NCI-H2196 treated with DMSO at 0.1 percent for 48 hours (cell line): ENCODE data around the gene CREBZF.
A peak's percentile ranks its signal among the peaks of the same experiment; 100 is the strongest.
"Not testable (repeated sequence)": the region's sequence is repeated elsewhere in the genome, so short reads cannot be mapped to it uniquely, and the experiment has no call there.

Source experiments
- DNase-seq: peaks from one replicate; lab custom pipeline; 2025; ENCODE audit not compliant: unreplicated experiment; lab: John Stamatoyannopoulos, UW

Gene CREBZF

DNA sequence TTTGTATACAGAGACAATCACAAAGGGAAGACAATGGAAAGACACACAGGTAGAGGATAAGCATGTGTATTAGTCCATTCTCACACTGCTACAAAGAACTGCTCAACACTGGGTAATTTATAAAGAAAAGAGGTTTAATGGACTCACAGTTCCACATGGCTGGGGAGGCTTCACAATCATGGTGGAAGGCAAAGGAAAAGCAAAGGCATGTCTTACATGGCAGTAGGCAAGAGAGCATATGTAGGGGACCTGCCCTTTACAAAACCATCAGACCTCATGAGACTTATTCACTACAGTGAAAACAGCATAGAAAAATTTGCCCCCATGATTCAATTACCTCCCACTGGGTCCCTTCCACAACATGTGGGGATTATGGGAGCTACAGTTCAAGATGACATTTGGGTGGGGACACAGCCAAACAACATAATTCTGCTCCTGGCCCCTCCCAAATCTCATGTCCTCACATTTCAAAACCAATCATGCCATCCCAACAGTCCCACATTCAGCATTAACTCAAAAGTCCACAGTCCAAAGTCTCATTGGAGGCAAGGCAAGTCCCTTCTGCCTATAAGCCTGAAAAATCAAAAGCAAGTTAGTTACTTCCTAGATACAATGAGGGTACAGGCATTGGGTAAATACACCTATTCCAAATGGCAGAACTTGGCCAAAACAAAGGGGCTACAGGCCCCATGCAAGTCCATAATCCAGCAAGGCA is 6.2 kb upstream of the CREBZF start:
- DNase-seq: not testable (repeated sequence)

GRCh38 chr11:85668157-85668556 is 3.2 kb upstream of the CREBZF start:
- DNase-seq: no peak

DNA sequence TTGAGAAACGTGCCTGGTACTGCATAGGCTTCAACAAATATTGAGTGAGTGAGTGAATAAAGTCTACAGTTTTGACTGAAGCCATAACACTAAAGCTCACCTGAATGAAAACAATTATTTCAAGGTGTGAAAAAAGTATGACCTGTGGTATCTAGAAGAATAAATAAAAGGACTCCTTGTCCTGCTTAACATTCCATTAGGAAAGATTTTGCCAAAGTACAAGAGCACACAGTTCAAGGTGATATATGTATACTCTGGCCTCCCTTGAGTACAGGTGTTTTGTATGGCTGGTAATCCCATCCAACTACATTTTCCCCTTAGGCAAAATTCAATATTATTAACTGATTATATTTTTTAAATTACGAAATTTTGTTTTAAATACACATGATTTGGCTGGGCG is 1.8 kb upstream of the CREBZF start:
- no peak for DNase-seq

GRCh38 chr11:85665733-85666132 is 804 bp upstream of the CREBZF start:
- no peak for DNase-seq

DNA sequence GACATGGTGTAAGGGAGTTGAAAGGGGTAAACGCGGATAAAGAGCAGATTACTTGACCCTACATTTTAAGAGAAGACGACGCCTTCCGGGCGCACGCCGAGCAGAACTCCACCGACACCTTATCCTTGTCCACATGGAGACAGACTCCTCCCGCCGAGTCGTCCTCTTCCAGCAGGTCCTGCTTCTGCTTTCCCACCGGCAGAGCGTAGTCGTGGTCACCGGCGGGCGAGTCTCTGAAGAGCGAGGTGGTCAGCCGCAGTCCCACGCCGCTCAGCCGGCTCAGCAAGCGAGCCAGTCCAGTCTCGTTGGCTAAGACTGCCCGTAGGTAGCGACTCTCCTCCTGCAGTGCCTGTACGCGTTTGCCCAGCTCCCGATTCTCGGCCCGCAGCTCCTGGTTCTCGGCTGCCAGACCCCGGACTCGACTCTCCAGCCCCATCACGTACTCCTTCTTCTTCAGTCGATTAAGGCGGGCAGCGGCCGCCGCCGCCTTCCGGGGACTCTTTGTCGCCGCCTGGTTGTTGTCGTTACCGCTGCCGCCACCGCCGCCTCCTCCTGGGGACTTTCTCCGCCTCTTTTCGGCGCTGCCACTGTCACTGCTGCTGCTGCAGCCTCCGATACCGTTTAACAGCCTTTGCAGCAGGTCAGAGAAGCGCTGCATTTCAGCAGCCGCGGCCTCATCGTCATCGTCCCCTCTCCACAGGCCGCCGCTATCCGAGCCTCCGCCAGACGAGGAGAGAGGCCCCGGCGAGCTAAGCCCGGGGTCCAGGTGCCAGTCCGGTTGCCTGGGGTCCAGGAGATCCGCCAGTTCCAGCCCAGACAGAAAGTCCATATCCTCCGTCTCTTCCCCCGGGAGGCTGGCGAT is 945 bp downstream of the CREBZF start:
- DNase-seq: peak; percentile 19

GRCh38 chr11:85663080-85663752 is 1.7 kb downstream of the CREBZF start:
- DNase-seq: no peak

DNA sequence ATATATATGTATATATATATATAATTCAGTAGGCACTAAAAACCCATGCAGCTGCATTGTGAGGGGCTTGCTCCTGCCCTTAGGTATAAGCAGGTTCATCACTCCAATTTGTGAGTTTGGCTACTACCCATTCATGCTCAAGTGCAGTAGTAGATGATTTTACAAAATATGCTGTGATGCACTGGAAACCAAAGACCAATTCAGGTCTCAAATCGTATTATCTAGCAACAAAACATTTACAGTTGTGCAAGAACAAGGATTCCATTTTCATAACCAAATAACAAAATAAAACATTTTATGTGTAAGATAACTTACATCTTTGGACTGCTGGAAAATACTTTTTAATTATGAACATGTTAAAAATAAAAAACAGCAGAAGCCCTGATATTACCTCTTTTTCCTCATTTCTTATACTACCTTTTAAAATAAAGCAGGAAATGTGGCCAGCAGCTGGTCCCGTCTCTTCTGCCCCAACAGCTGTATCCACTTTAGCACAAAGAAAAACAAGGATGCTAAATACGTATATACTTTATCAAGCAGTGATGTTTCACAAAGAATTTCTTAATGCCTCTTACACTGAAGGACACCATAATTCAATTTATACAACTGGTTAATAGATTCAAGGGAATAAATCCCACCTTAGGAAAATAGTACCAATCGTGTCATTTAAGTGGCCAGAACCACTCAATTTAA is 2.8 kb downstream of the CREBZF start:
- no peak for DNase-seq

DNA sequence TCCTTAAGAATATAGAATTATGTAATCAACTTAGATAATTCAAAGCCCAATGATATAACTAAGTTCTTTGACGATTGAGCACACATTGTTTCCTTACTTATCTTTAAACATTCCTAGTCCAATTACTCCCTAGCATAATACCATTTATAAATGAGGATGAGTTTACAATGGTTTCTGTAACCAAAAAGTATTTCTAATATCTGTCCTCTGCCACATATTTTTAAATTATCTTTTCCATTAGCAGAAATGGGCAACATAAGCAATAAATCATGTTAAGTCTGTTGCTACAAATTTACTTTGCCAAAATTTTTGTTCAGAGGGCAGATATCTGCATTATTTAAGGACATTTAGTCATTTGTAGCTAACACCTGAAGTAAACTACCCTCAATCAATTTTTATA is 6.7 kb downstream of the CREBZF start:
- DNase-seq: no peak

DNA sequence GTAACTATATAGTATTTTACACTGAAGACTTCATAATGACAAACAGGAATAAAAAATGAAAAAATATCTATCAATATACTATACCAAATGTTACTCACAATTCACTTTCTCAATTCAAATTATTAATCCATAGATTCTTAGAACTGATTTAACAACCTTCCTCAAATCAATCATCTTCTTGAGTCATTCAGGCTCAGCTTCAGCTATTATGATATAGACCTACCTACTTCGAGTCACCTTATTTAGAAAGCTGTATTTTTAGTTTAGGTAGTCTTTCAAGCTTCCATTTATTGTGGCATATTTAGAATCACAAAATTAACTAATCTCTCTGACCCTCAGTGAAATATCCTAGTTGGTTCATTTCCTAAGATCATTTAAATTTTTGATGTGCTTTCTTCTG is 8.2 kb downstream of the CREBZF start:
- no peak for DNase-seq

DNA sequence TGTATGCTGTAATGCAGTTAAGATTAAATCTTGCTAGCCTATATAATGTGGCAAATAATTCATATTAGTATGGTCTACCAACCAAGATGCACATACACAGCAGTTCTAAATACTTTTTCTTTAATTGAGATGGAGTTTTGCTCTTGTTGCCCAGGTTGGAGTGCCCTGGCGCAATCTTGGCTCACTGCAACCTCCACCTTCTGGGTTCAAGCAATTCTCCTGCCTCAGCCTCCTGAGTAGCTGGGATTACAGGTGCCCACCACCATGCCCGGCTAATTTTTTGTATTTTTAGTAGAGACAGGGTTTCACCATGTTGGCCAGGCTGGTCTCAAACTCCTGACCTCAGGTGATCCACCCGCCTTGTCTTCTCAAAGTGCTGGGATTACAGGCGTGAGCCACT is 10.6 kb downstream of the CREBZF start:
- DNase-seq: not testable (repeated sequence)

GRCh38 chr11:85652786-85653447 is 12.0 kb downstream of the CREBZF start:
- DNase-seq: no peak

GRCh38 chr11:85651118-85651517 is 13.8 kb downstream of the CREBZF start:
- no peak for DNase-seq

DNA sequence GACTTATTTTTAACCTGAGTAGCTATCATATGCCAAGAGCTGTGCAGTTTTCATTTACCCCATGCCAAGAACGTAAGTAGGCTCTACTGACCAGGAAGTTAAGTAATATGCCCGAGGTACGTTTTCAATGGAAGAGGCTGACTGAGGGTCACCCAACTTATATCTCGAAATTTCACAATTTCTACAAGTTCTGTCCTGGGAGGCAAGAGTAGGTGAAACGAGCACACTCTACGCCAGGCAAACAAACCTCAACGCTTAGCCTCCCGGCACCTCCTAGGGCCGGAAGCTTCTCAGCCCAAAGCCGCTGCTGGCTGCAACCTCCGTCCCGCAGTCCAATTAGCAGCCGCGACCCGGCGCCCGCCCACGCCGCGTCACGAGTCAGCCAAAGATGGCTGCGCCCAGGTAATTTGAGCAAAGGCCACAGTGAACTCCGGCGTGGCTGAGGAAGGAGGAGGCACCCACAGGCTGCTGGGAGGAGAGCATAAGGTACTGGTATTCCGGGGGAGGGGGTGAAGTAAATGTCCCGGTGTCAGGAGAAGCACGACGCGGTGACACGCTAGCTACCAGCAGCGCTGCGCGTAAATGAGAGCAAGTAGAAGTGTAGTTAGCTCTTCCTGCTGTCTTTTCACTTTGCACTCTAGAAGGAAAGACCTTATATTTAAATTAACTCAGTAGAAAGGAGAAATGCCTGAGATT is 17.2 kb downstream of the CREBZF start, which contains the start of gene TMEM126A:
Gene TMEM126A, plus strand, starts transcription at position 364 of the 696 bp plus-strand sequence. CDS start 2,289 bp downstream, outside the sequence.
- DNase-seq: peak; percentile 90

GRCh38 chr11:85647078-85647477 is 17.9 kb downstream of the CREBZF start:
- DNase-seq: no peak

DNA sequence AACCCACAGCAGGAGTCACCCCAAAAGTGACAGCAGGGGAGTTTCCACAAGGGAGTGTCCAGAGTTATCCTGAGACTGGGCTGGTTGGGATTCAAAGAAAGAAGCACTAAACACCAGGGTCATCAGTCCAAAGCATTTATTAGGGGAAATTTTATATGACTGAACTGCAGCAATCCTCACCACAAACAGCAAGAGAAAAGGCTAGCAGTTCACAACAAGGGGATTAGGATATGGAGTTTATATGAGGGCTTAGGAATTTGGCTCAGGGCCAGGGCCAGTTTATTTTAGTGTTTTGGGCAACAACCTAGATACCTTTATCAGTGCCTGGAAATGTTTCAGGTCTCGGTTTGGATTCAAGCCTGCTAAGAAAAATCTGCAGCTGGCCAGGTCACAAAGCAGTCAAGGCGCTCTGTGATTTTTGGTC is 21.7 kb downstream of the CREBZF start:
- no peak for DNase-seq

DNA sequence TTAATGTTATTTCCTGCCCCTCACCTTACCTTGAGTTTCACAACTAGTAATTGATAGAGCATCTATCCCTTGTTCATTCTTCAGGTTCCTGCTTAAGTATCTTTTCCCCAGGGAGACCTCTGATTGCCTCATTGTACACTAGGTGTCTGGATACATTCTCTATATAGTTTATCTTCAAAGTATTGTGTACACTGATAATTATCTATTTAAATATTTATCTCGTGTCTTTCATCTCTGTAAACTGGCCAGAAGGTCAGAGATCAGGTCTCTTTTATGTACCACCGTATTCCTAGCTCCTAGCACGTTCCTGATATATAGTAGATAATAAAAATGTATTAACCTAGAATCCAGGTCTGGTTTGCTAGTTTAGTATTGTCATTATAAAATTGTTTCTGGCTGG is 30.2 kb downstream of the CREBZF start:
- DNase-seq: no peak

DNA sequence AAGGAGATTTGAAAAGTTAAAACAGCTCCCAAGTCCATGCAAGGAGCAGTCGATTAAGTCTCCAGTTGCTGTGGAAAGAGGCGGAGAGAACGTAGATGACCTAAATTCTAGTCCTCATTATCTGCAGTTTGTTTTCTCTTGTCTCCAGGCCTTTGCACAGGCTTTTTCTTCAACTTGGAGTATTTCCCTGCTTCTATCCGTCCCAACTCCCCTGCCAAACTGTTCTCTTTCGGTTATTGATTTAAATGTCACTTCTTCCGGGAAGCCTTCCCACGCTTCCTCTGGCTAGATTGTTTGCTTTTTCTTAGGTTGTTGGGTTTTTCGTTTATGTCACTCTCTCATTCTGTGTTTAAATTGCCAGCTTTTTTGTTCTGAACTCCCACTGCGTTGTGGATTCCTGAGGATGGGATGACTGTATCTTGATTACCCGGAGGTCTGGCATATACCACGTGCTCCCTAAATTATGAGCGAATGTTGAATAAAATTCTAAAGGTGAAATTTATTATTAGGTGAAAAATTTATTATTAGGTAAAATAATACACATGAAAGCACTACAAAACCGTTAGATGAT is 36.1 kb downstream of the CREBZF start:
- DNase-seq: peak; percentile 54

- DNase-seq: peak; percentile 98
These were observed 36.7 kb downstream of the CREBZF start, which contains the start of gene TMEM126B for GRCh38 chr11:85627998-85628770. Gene TMEM126B, plus strand, starts transcription at chr11:85628593. Its CDS starts 15 bp downstream, at chr11:85628608.
